Endothelial cell of umbilical vein (primary cell): Measurements from ENCODE around the gene RINL. TPM values are rescaled to one million over a fixed set of nuclear protein-coding genes. Genes with fewer than 3 reads are reported as not detected.
"Not testable (repeated sequence)": the region's sequence is repeated elsewhere in the genome, so short reads cannot be mapped to it uniquely, and the experiment has no call there.

Experiments
- BruUV-seq: library from RNA; stranded (reverse); fragments of 400-500 nt; replicated peaks from 2 replicates; lab custom pipeline; 2021; lab: Mats Ljungman, UMichigan
- CTCF ChIA-PET: fragments of 300-600, 350-600 bp; sonication (Branson Sonifier 250); formaldehyde crosslinking; loops from one replicate; lab custom pipeline; 2021; ENCODE audit warnings: antibody characterized with exemption, inconsistent platforms; lab: Charles Lee
- POLR2A ChIA-PET: fragments of 300-600, 350-600 bp; sonication (Branson Sonifier 250); formaldehyde crosslinking; loops from one replicate; lab custom pipeline; 2021; ENCODE audit warnings: antibody characterized with exemption, inconsistent platforms; lab: Charles Lee
- DNase-seq: peaks from one replicate; pipeline ENCODE4 v3.0.0-alpha.2; 2011; ENCODE audit warnings: low read depth, low spot score
- FAIRE-seq: peaks from 2 replicates; lab custom pipeline; 2011; peaks lifted over from hg19 to GRCh38; lab: Jason Lieb, UNC
- H2AFZ ChIP-seq: 2 replicates; pipeline ENCODE4 v1.6.0; 2012; ENCODE audit warnings: low read depth, low read length, control low read depth, inconsistent platforms
- H3K27ac ChIP-seq: 2 replicates; pipeline ENCODE4 v1.5.1; 2011; ENCODE audit warnings: low read depth, mild to moderate bottlenecking, control low read depth, low read length, moderate library complexity; ENCODE audit not compliant: insufficient read depth
- H3K27me3 ChIP-seq, 2 experiments: 2 replicates each; pipeline versions ENCODE4 v1.6.0 to v1.6.1; 2011; ENCODE audit warnings: low read length in 2 of 2, mixed read lengths in 1 of 2; ENCODE audit not compliant: control insufficient read depth in 2 of 2, insufficient read depth in 2 of 2
- H3K36me3 ChIP-seq, 2 experiments: 2 replicates in 1 of 2; 3 replicates in 1 of 2; pipeline ENCODE4 v1.5.1; 2011; ENCODE audit warnings: low read length in 2 of 2, mild to moderate bottlenecking in 1 of 2, moderate library complexity in 1 of 2; ENCODE audit not compliant: control insufficient read depth in 2 of 2, insufficient read depth in 2 of 2; ENCODE audit errors: extremely low read depth in 1 of 2
- H3K4me1 ChIP-seq: 3 replicates; pipeline ENCODE4 v1.5.1; 2011; ENCODE audit warnings: mild to moderate bottlenecking, low read length; ENCODE audit not compliant: control insufficient read depth, insufficient read depth; ENCODE audit errors: extremely low read depth
- H3K4me2 ChIP-seq: 2 replicates; pipeline ENCODE4 v1.6.1; 2011; ENCODE audit warnings: low read length, control low read depth, mixed read lengths; ENCODE audit not compliant: insufficient read depth
- H3K4me3 ChIP-seq, 3 experiments: fragments of 200-600 bp in 1 of 3; sonication (generic), shearing (Covaris generic) in 1 of 3; replicated peaks in 1 of 3; 2 replicates each; pipeline ENCODE4 v1.5.1; 2011 to 2016; ENCODE audit warnings: control low read depth in 3 of 3, low read length in 3 of 3, mild to moderate bottlenecking in 2 of 3, inconsistent platforms in 1 of 3, low read depth in 1 of 3, moderate library complexity in 1 of 3; ENCODE audit not compliant: insufficient read depth in 1 of 3
- H3K79me2 ChIP-seq: 2 replicates; pipeline ENCODE4 v1.6.0; 2012; ENCODE audit warnings: low read length, inconsistent platforms; ENCODE audit not compliant: control insufficient read depth, insufficient read depth
- H3K9ac ChIP-seq: replicated peaks from 2 replicates; pipeline ENCODE3; 2011; ENCODE audit warnings: low read length, control low read depth; ENCODE audit not compliant: insufficient read depth; ENCODE audit errors: extremely low read depth
- H3K9me1 ChIP-seq: replicated peaks from 3 replicates; pipeline ENCODE4 v1.6.0; 2011; ENCODE audit warnings: mild to moderate bottlenecking, low read length; ENCODE audit not compliant: control insufficient read depth, insufficient read depth; ENCODE audit errors: extremely low read depth
- H3K9me3 ChIP-seq: replicated peaks from 2 replicates; pipeline ENCODE4 v1.5.1; 2012; ENCODE audit warnings: low read length, inconsistent platforms; ENCODE audit not compliant: control insufficient read depth, insufficient read depth
- H4K20me1 ChIP-seq: replicated peaks from 2 replicates; pipeline ENCODE3; 2011; ENCODE audit warnings: mild to moderate bottlenecking, low read length; ENCODE audit not compliant: control insufficient read depth, insufficient read depth; ENCODE audit errors: extremely low read depth
- GATA2 ChIP-seq: IDR thresholded peaks from 2 replicates; pipeline ENCODE4 v1.7.0; 2011; ENCODE audit warnings: low read depth, mild to moderate bottlenecking, moderate library complexity, mixed read lengths, low read length; ENCODE audit not compliant: insufficient read length, insufficient read depth
- JUN ChIP-seq: IDR thresholded peaks from 2 replicates; pipeline ENCODE4 v1.6.1; 2011; ENCODE audit warnings: borderline replicate concordance, low read depth; ENCODE audit not compliant: insufficient read length, insufficient read depth
- MYC ChIP-seq: IDR thresholded peaks from one replicate; pipeline ENCODE4 v1.6.1; 2011; ENCODE audit warnings: mild to moderate bottlenecking, low read depth, low read length
- POLR2A ChIP-seq: IDR thresholded peaks from 2 replicates; pipeline ENCODE4 v1.6.1; 2012; ENCODE audit warnings: low read depth, mild to moderate bottlenecking, control low read depth, low read length
- dilution Hi-C: fragments of 300-500 bp; cut with MboI; formaldehyde crosslinking; loops from one replicate; pipeline ENCODE4 v1.15.0; 2019; ENCODE audit warnings: low sequenced_read_pairs; ENCODE audit not compliant: extremely low pct_ligation_motif_present
- intact Hi-C: fragments of 100-400 bp; cut with micrococcal nuclease; formaldehyde crosslinking; loops from one replicate; pipeline ENCODE4 v1.10.0; 2022
- polyA plus RNA-seq, 4 experiments: library from polyadenylated mRNA; depleted of rRNA in 3 of 4; stranded (reverse) in 3 of 4; unstranded in 1 of 4; fragments of >200 nt; gene quantifications; 2 replicates each; pipeline versions ENCODE4 v1.2.1 to v1.2.3, GENCODE V29; 2011 to 2012; ENCODE audit warnings: missing spikeins in 1 of 4
- total RNA-seq: library from RNA; stranded (reverse); gene quantifications from 2 replicates; pipeline ENCODE4 v1.2.3, GENCODE V29; 2021
- TF ChIP-seq, protein P1 (sequence below), 2 donors: IDR thresholded peaks; 1 replicate in 1 of 2; 2 replicates in 1 of 2; pipeline ENCODE4 v1.5.1; 2011; ENCODE audit warnings: low read length in 2 of 2, mild to moderate bottlenecking in 2 of 2, moderate library complexity in 2 of 2, control low read depth in 1 of 2, inconsistent platforms in 1 of 2, low read depth in 1 of 2; ENCODE audit not compliant: insufficient read depth in 1 of 2; ENCODE audit errors: extremely low read depth in 1 of 2

RINL gene
- total and polyA plus RNA-seq, 2 donors (not counting 3 experiments of a cell fraction or from before 2014, with no cell fraction given), result 5.3 to 10.1 TPM

DNA sequence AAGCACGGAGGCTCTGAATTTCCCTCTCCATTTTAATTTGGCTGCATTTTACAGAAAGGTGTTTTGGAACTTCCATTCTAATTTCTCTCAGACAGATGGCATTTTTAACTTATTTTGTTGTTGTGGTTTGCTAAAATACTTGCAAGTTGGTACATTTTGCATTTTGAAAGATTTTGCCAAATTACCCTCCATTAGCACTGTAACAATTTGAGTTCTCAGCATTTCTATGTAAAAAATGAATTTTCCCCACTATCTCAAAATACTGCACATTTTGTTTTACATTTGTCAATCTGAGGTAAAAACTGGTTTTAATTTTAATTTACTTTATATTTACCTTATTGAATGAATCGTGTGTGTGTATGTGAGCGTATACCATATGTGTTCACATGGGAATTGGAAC, 21.3 kb downstream of the RINL start:
- CTCF ChIA-PET, result no interaction called here

DNA sequence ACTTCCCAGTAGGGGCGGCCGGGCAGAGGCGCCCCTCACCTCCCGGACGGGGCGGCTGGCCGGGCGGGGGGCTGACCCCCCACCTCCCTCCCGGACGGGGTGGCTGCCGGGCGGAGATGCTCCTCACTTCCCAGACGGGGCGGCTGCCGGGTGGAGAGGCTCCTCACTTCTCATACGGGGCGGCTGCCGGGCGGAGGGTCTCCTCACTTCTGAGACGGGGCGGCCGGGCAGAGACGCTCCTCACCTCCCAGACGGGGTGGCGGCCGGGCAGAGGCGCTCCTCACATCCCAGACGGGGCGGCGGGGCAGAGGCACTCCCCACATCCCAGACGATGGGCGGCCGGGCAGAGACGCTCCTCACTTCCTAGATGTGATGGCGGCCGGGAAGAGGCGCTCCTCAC, 22.3 kb downstream of the RINL start:
- peaks cover 14% of the 10 kb centered on the region for H3K4me1 ChIP-seq
- H2AFZ ChIP-seq, H3K9me3 ChIP-seq, DNase-seq, H4K20me1 ChIP-seq, H3K4me3 ChIP-seq, H3K27ac ChIP-seq, H3K9ac ChIP-seq, H3K9me1 ChIP-seq, dilution Hi-C loops, BruUV-seq, H3K27me3 ChIP-seq, FAIRE-seq, POLR2A ChIA-PET, H3K79me2 ChIP-seq, H3K36me3 ChIP-seq, H3K4me2 ChIP-seq, CTCF ChIA-PET: not testable (repeated sequence)
- intact Hi-C loops, result loop anchor here (10.0 kb wide), 1 partner anchor 211 kb away; the partner anchor contains the start of gene ACTN4

More for the DNA sequence above, 21.3 kb downstream of the RINL start:
- Histone ChIP-seq H3K36me3 (no peaks in the 10 kb centered on the region), H3K27ac (no peak overlapping the region), H3K9me1 (no peaks in the 10 kb centered on the region), H3K9ac (no peak overlapping the region), H2AFZ (no peak overlapping the region), H3K9me3 (no peaks in the 10 kb centered on the region), H3K27me3 (no peaks in the 10 kb centered on the region), H3K4me1 (peaks cover 6% of the 10 kb centered on the region), H4K20me1 (no peaks in the 10 kb centered on the region), H3K79me2 (no peaks in the 10 kb centered on the region), H3K4me2 (no peak overlapping the region), H3K4me3 (no peak overlapping the region)
- POLR2A ChIA-PET, result interaction anchor here (0.7 kb wide), 1 partner anchor 8 kb away, joined by 3 read pairs; no protein-coding TSS in a partner anchor
- TF ChIP-seq JUN (no peak), GATA2 (no peak), MYC (no peak), POLR2A (no peak)
- TF ChIP-seq, protein P1, sequence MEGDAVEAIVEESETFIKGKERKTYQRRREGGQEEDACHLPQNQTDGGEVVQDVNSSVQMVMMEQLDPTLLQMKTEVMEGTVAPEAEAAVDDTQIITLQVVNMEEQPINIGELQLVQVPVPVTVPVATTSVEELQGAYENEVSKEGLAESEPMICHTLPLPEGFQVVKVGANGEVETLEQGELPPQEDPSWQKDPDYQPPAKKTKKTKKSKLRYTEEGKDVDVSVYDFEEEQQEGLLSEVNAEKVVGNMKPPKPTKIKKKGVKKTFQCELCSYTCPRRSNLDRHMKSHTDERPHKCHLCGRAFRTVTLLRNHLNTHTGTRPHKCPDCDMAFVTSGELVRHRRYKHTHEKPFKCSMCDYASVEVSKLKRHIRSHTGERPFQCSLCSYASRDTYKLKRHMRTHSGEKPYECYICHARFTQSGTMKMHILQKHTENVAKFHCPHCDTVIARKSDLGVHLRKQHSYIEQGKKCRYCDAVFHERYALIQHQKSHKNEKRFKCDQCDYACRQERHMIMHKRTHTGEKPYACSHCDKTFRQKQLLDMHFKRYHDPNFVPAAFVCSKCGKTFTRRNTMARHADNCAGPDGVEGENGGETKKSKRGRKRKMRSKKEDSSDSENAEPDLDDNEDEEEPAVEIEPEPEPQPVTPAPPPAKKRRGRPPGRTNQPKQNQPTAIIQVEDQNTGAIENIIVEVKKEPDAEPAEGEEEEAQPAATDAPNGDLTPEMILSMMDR (IDR thresholded peaks at IDR 0.05; ENCODE audit: extremely low read depth in 1 of 2, insufficient read depth in 1 of 2, low read depth in 1 of 2, low read length in 2 of 2), result no peak
- BruUV-seq, result no TSS peak
- DNase-seq, result no peak
- dilution Hi-C loops (no loop called here), intact Hi-C loops (loop anchor here (10.0 kb wide), 1 partner anchor 212 kb away; the partner anchor contains the start of gene ACTN4)
- FAIRE-seq, result no peak

DNA sequence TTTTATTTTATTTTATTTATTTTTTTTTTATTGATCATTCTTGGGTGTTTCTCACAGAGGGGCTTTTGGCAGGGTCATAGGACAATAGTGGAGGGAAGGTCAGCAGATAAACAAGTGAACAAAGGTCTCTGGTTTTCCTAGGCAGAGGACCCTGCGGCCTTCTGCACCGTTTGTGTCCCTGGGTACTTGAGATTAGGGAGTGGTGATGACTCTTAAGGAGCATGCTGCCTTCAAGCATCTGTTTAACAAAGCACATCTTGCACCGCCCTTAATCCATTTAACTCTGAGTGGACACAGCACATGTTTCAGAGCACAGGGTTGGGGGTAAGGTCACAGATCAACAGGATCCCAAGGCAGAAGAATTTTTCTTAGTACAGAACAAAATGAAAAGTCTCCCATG, 23.1 kb downstream of the RINL start:
- H3K27ac ChIP-seq, H2AFZ ChIP-seq, H3K9me3 ChIP-seq, H3K9me1 ChIP-seq, POLR2A ChIA-PET, H3K4me2 ChIP-seq, H3K27me3 ChIP-seq, FAIRE-seq, H3K79me2 ChIP-seq, H3K36me3 ChIP-seq, H4K20me1 ChIP-seq, CTCF ChIA-PET, DNase-seq, dilution Hi-C loops, H3K4me3 ChIP-seq, BruUV-seq, H3K9ac ChIP-seq: not testable (repeated sequence)
- intact Hi-C loops, result loop anchor here (10.0 kb wide), 1 partner anchor 210 kb away; the partner anchor contains the start of gene ACTN4
- H3K4me1 ChIP-seq, result peaks cover 16% of the 10 kb centered on the region
